Vagina (tissue), 2 donors: ENCODE data around the gene NDUFS2. TPM values are rescaled to one million over a fixed set of nuclear protein-coding genes. Genes with fewer than 3 reads are reported as not detected.
A peak's percentile ranks its signal among the peaks of the same experiment; 100 is the strongest.

Source experiments
- DNase-seq, 2 donors: peaks; one replicate each; pipeline ENCODE4 v3.0.0-alpha.2; 2017; ENCODE audit errors: extremely low spot score in 2 of 2
- H3K27ac ChIP-seq: fragments of 200-600 bp; sonication (generic); one replicate; pipeline ENCODE4 v1.5.1; 2019
- H3K27me3 ChIP-seq: fragments of 200-600 bp; sonication (generic); one replicate; pipeline ENCODE4 v1.5.1; 2019
- H3K36me3 ChIP-seq, 2 donors: fragments of 200-600 bp; sonication (generic); one replicate each; pipeline ENCODE4 v1.5.1; 2017 to 2019
- H3K4me1 ChIP-seq: fragments of 200-600 bp; sonication (generic); one replicate; pipeline ENCODE4 v1.5.1; 2019
- H3K4me3 ChIP-seq, 2 donors: fragments of 200-600 bp; sonication (generic); 1 replicate in 1 of 2; 2 replicates in 1 of 2; pipeline ENCODE4 v1.5.1; 2016 to 2019
- H3K9me3 ChIP-seq: fragments of 200-600 bp; sonication (generic); one replicate; pipeline ENCODE4 v1.5.1; 2019
- CTCF ChIP-seq, 3 experiments: fragments of 450-650 bp in 2 of 3; fragments of 200-600 bp in 1 of 3; sonication (generic) in 1 of 3; IDR thresholded peaks; one replicate each; pipeline ENCODE4 v1.5.1; 2017 to 2019; ENCODE audit warnings: antibody characterized with exemption in 3 of 3, mild to moderate bottlenecking in 2 of 3, moderate library complexity in 2 of 3
- POLR2A ChIP-seq, 2 donors: fragments of 450-650 bp; IDR thresholded peaks; one replicate each; pipeline ENCODE4 v1.6.1; 2017; ENCODE audit warnings: antibody characterized with exemption in 2 of 2, mild to moderate bottlenecking in 2 of 2, moderate library complexity in 2 of 2
- POLR2AphosphoS5 ChIP-seq, 2 donors: sonication (generic); formaldehyde crosslinking; IDR thresholded peaks; one replicate each; pipeline ENCODE4 v1.9.0; 2017; ENCODE audit warnings: antibody characterized with exemption in 2 of 2, mild to moderate bottlenecking in 2 of 2, low read depth in 1 of 2; ENCODE audit not compliant: insufficient read depth in 1 of 2
- intact Hi-C: fragments of 100-400 bp; cut with DNase I; formaldehyde crosslinking; loops from one replicate; pipeline ENCODE4 v1.15.1; 2023
- total RNA-seq: library from RNA; depleted of rRNA; stranded (reverse); fragments of >200 nt; gene quantifications from one replicate; pipeline ENCODE4 v1.2.3, GENCODE V29; 2016

The NDUFS2 gene
- total RNA-seq, 1 donor from 2014 or later = 104 TPM

- intact Hi-C loops = no loop called here
- Histone ChIP-seq H3K27ac (no peak overlapping the region), H3K9me3 (no peaks in the 10 kb centered on the region), H3K4me1 (peaks cover 37% of the 10 kb centered on the region), H3K4me3 (no peak overlapping the region), H3K27me3 (no peaks in the 10 kb centered on the region), H3K36me3 (peaks cover 0 to 16% of the 10 kb centered on the region in 2 donors)
- TF ChIP-seq POLR2A (IDR thresholded peaks at IDR 0.05) (no peak), CTCF (IDR thresholded peaks at IDR 0.05) (no peak), POLR2AphosphoS5 (IDR thresholded peaks at IDR 0.05; ENCODE audit: insufficient read depth in 1 of 2, low read depth in 1 of 2) (no peak)
- DNase-seq = no peak
These were observed 13.1 kb upstream of the NDUFS2 start for GRCh38 chr1:161189036-161189435.

- peak overlapping the region; percentile 20 for H3K27ac ChIP-seq
- H3K27me3 ChIP-seq = no peaks in the 10 kb centered on the region
- TF ChIP-seq POLR2AphosphoS5 (IDR thresholded peaks at IDR 0.05; ENCODE audit: insufficient read depth in 1 of 2, low read depth in 1 of 2) = peak in 1 of 2 donors; percentile 64
- TF ChIP-seq POLR2A (IDR thresholded peaks at IDR 0.05) = no peak
- no peak for TF ChIP-seq CTCF (IDR thresholded peaks at IDR 0.05)
- intact Hi-C loops = loop anchor here (10.0 kb wide), 1 partner anchor 194 kb away; no protein-coding TSS in a partner anchor
- H3K4me1 ChIP-seq = peaks cover 32% of the 10 kb centered on the region
- no peak overlapping the region for H3K4me3 ChIP-seq
- peaks cover 0 to 16% of the 10 kb centered on the region in 2 donors for H3K36me3 ChIP-seq
- DNase-seq = no peak
- no peaks in the 10 kb centered on the region for H3K9me3 ChIP-seq
These were observed 11.1 kb upstream of the NDUFS2 start for GRCh38 chr1:161190962-161191521.

- TF ChIP-seq POLR2A (IDR thresholded peaks at IDR 0.05) = no peak
- TF ChIP-seq CTCF (IDR thresholded peaks at IDR 0.05) = no peak
- TF ChIP-seq POLR2AphosphoS5 (IDR thresholded peaks at IDR 0.05; ENCODE audit: insufficient read depth in 1 of 2, low read depth in 1 of 2) = no peak
- peaks cover 0 to 16% of the 10 kb centered on the region in 2 donors for H3K36me3 ChIP-seq
- intact Hi-C loops = loop anchor here (10.0 kb wide), 1 partner anchor 193 kb away; no protein-coding TSS in a partner anchor
- H3K9me3 ChIP-seq = no peaks in the 10 kb centered on the region
- H3K27ac ChIP-seq = no peak overlapping the region
- no peaks in the 10 kb centered on the region for H3K27me3 ChIP-seq
- DNase-seq = no peak
- H3K4me3 ChIP-seq = no peak overlapping the region
- H3K4me1 ChIP-seq = peaks cover 40% of the 10 kb centered on the region
These were observed 10.2 kb upstream of the NDUFS2 start for GRCh38 chr1:161191971-161192370.

- no peak for DNase-seq
- H3K27ac ChIP-seq = peak overlapping the region; percentile 59
- peaks cover 0 to 16% of the 10 kb centered on the region in 2 donors for H3K36me3 ChIP-seq
- TF ChIP-seq POLR2A (IDR thresholded peaks at IDR 0.05) (no peak), CTCF (IDR thresholded peaks at IDR 0.05) (peak; percentile 55 to 86 (median 79))
- H3K9me3 ChIP-seq = no peaks in the 10 kb centered on the region
- intact Hi-C loops = loop anchor here (10.0 kb wide), 1 partner anchor 192 kb away; no protein-coding TSS in a partner anchor
- peaks cover 48% of the 10 kb centered on the region for H3K4me1 ChIP-seq
- H3K4me3 ChIP-seq = peak overlapping the region in 1 of 2 donors; percentile 11
- no peaks in the 10 kb centered on the region for H3K27me3 ChIP-seq
These were observed 9.4 kb upstream of the NDUFS2 start for GRCh38 chr1:161192476-161193465.
